Liver (tissue), 3 donors: ENCODE results near the gene ITLN2.
"Not testable (repeated sequence)": the region's sequence is repeated elsewhere in the genome, so short reads cannot be mapped to it uniquely, and the experiment has no call there.

Experiments
- EGR1 ChIP-seq, 2 donors: IDR thresholded peaks; 2 replicates each; pipeline ENCODE4 v1.6.1; 2016 to 2018; ENCODE audit warnings: antibody characterized with exemption in 2 of 2, low read depth in 2 of 2
- FOXA1 ChIP-seq: IDR thresholded peaks from 2 replicates; pipeline ENCODE4 v1.6.1; 2016; ENCODE audit warnings: antibody characterized with exemption
- GABPA ChIP-seq, 2 donors: IDR thresholded peaks in 1 of 2; conservative IDR thresholded peaks in 1 of 2; 2 replicates each; pipeline ENCODE4 v1.6.1; 2016; ENCODE audit warnings: antibody characterized with exemption in 2 of 2, mild to moderate bottlenecking in 1 of 2, moderate library complexity in 1 of 2
- RAD21 ChIP-seq, 2 donors: IDR thresholded peaks; 2 replicates each; pipeline ENCODE4 v1.6.1; 2016; ENCODE audit warnings: antibody characterized with exemption in 2 of 2, mild to moderate bottlenecking in 2 of 2
- RXRA ChIP-seq, 2 donors: IDR thresholded peaks; 2 replicates each; pipeline ENCODE4 v1.6.1; 2017 to 2018; ENCODE audit warnings: antibody characterized with exemption in 2 of 2, mild to moderate bottlenecking in 1 of 2
- SP1 ChIP-seq: IDR thresholded peaks from 2 replicates; pipeline ENCODE4 v1.6.1; 2018; ENCODE audit warnings: antibody characterized with exemption, mild to moderate bottlenecking
- TAF1 ChIP-seq: conservative IDR thresholded peaks from 2 replicates; pipeline ENCODE4 v1.6.1; 2016; ENCODE audit warnings: antibody characterized with exemption, mild to moderate bottlenecking
- YY1 ChIP-seq: IDR thresholded peaks from 2 replicates; pipeline ENCODE4 v1.6.1; 2016; ENCODE audit warnings: antibody characterized with exemption, mild to moderate bottlenecking
- TF ChIP-seq, protein P1 (sequence below): fragments of 150-350 bp; IDR thresholded peaks from 2 replicates; pipeline ENCODE4 v1.5.1; 2017; ENCODE audit warnings: improper control_type of control experiment, low read depth, low read length; ENCODE audit not compliant: missing input control
- TF ChIP-seq, protein P2 (sequence below): IDR thresholded peaks from 2 replicates; pipeline ENCODE4 v1.6.1; 2016; ENCODE audit warnings: antibody characterized with exemption, mild to moderate bottlenecking
- TF ChIP-seq, protein P3 (sequence below): IDR thresholded peaks from 2 replicates; pipeline ENCODE4 v1.6.1; 2016; ENCODE audit warnings: antibody characterized with exemption
- donor health status: healthy.
- donor health status: healthy.

DNA sequence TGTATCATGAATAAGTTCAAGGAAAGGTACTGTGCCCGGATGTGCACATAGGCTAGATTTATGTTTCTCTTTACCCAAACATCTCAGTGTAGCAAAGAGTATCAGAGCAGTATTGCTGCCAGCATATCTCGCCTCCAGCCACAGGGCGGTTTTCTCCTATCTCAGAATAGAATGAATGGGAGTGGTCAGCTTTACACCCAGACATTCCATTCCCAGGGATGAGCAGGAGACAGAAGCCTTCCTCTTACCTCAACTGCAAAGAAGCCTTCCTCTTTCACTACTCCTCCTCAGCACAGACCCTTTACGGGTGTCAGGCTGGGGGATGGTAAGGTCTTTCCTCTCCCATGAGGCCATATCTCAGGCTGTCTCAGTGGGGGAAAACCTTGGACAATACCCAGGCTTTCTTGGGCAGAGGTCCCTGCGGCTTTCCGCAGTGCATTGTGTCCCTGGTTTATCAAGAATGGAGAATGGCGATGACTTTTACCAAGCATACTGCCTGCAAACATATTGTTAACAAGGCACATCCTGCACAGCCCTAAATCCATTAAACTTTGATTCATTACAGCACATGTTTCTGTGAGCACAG is 7.3 kb downstream of the ITLN2 start:
- TF ChIP-seq FOXA1; TAF1; GABPA (IDR thresholded peaks at IDR 0.05 in 1 of 2, conservative IDR thresholded peaks at IDR 0.05 in 1 of 2); RAD21 (IDR thresholded peaks at IDR 0.05); EGR1 (IDR thresholded peaks at IDR 0.05; ENCODE audit: low read depth in 2 of 2); SP1; YY1; RXRA (IDR thresholded peaks at IDR 0.05): not testable (repeated sequence)
- TF ChIP-seq, protein P1, sequence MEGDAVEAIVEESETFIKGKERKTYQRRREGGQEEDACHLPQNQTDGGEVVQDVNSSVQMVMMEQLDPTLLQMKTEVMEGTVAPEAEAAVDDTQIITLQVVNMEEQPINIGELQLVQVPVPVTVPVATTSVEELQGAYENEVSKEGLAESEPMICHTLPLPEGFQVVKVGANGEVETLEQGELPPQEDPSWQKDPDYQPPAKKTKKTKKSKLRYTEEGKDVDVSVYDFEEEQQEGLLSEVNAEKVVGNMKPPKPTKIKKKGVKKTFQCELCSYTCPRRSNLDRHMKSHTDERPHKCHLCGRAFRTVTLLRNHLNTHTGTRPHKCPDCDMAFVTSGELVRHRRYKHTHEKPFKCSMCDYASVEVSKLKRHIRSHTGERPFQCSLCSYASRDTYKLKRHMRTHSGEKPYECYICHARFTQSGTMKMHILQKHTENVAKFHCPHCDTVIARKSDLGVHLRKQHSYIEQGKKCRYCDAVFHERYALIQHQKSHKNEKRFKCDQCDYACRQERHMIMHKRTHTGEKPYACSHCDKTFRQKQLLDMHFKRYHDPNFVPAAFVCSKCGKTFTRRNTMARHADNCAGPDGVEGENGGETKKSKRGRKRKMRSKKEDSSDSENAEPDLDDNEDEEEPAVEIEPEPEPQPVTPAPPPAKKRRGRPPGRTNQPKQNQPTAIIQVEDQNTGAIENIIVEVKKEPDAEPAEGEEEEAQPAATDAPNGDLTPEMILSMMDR: not testable (repeated sequence)
- TF ChIP-seq, protein P2, sequence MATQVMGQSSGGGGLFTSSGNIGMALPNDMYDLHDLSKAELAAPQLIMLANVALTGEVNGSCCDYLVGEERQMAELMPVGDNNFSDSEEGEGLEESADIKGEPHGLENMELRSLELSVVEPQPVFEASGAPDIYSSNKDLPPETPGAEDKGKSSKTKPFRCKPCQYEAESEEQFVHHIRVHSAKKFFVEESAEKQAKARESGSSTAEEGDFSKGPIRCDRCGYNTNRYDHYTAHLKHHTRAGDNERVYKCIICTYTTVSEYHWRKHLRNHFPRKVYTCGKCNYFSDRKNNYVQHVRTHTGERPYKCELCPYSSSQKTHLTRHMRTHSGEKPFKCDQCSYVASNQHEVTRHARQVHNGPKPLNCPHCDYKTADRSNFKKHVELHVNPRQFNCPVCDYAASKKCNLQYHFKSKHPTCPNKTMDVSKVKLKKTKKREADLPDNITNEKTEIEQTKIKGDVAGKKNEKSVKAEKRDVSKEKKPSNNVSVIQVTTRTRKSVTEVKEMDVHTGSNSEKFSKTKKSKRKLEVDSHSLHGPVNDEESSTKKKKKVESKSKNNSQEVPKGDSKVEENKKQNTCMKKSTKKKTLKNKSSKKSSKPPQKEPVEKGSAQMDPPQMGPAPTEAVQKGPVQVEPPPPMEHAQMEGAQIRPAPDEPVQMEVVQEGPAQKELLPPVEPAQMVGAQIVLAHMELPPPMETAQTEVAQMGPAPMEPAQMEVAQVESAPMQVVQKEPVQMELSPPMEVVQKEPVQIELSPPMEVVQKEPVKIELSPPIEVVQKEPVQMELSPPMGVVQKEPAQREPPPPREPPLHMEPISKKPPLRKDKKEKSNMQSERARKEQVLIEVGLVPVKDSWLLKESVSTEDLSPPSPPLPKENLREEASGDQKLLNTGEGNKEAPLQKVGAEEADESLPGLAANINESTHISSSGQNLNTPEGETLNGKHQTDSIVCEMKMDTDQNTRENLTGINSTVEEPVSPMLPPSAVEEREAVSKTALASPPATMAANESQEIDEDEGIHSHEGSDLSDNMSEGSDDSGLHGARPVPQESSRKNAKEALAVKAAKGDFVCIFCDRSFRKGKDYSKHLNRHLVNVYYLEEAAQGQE: not testable (repeated sequence)
- TF ChIP-seq, protein P3, sequence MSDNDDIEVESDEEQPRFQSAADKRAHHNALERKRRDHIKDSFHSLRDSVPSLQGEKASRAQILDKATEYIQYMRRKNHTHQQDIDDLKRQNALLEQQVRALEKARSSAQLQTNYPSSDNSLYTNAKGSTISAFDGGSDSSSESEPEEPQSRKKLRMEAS: not testable (repeated sequence)
